ENCODE measurements around the gene JMJD1C.

DNA sequence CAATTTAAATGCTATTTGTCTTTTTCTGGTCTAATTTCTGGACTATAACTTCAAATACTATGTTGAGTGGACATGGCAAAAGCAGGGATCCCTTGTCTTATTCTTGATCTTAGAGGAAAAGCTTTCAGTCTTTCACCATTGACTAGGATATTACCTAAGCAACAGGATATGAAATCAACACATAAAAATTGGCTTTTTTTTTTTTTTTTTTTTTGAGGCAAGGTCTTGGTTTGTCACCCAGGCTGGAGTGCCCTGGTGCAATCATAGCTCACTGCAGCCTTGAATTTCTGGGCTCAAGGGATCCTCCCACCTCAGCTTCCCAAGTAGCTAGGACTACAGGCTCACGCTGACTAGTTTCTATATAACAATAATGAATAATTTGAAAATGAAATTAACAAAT is 90.8 kb downstream of the JMJD1C start:
- TF ChIP-seq, protein P1, sequence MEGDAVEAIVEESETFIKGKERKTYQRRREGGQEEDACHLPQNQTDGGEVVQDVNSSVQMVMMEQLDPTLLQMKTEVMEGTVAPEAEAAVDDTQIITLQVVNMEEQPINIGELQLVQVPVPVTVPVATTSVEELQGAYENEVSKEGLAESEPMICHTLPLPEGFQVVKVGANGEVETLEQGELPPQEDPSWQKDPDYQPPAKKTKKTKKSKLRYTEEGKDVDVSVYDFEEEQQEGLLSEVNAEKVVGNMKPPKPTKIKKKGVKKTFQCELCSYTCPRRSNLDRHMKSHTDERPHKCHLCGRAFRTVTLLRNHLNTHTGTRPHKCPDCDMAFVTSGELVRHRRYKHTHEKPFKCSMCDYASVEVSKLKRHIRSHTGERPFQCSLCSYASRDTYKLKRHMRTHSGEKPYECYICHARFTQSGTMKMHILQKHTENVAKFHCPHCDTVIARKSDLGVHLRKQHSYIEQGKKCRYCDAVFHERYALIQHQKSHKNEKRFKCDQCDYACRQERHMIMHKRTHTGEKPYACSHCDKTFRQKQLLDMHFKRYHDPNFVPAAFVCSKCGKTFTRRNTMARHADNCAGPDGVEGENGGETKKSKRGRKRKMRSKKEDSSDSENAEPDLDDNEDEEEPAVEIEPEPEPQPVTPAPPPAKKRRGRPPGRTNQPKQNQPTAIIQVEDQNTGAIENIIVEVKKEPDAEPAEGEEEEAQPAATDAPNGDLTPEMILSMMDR (IDR thresholded peaks at IDR 0.05), result no peak
- no peak for TF ChIP-seq POLR2A (IDR thresholded peaks at IDR 0.05)
